ENCODE data around the gene SS18L1.

Gene SS18L1

DNA sequence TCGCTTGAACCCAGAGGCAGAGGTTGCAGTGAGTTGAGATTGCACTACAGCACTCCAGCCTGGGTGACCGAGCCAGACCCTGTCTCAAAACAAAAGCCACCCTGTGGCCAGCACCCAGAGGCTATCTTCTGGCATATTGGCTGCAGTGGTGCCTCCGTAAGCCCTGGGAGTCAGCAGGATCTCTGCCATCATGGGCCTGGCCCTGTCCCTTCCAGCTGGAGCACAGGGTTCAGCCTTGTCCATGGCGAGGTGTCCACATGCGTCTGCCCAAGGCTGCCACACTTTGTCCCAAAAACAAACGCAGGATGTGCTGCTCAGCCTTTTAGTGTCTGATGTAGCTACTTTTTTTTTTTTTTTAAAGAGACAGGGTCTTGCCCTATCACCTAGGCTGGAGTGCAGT, 23.9 kb downstream of the SS18L1 start:
- H3K4me3 ChIP-seq (ENCODE audit: low read depth, low read length) = no peak overlapping the region
- TF ChIP-seq, protein P1, sequence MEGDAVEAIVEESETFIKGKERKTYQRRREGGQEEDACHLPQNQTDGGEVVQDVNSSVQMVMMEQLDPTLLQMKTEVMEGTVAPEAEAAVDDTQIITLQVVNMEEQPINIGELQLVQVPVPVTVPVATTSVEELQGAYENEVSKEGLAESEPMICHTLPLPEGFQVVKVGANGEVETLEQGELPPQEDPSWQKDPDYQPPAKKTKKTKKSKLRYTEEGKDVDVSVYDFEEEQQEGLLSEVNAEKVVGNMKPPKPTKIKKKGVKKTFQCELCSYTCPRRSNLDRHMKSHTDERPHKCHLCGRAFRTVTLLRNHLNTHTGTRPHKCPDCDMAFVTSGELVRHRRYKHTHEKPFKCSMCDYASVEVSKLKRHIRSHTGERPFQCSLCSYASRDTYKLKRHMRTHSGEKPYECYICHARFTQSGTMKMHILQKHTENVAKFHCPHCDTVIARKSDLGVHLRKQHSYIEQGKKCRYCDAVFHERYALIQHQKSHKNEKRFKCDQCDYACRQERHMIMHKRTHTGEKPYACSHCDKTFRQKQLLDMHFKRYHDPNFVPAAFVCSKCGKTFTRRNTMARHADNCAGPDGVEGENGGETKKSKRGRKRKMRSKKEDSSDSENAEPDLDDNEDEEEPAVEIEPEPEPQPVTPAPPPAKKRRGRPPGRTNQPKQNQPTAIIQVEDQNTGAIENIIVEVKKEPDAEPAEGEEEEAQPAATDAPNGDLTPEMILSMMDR (IDR thresholded peaks at IDR 0.05; ENCODE audit: borderline replicate concordance, insufficient read depth, low read depth, low read length) = no peak

DNA sequence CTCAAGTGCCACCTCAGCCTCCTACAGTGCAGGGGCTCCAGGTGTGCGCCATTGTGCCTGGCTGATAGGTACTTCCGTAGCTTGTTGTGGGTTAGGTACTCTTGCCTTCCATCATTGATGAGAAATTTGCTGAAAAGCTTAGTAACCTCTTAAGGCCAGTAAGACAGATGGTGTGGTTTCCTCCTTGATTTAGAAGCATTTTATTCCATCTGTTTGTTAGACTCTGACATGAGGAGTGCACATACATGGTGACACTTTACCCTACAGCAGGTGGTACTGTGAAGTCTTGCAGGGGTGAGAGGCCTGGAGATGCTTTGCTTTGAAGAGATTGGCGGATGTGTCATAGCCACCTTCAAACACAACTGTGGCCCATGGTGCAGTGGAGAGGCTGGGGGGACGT, 24.5 kb downstream of the SS18L1 start:
- TF ChIP-seq, protein P1 (IDR thresholded peaks at IDR 0.05; ENCODE audit: borderline replicate concordance, insufficient read depth, low read depth, low read length) = no peak
- no peak overlapping the region for H3K4me3 ChIP-seq (ENCODE audit: low read depth, low read length)

DNA sequence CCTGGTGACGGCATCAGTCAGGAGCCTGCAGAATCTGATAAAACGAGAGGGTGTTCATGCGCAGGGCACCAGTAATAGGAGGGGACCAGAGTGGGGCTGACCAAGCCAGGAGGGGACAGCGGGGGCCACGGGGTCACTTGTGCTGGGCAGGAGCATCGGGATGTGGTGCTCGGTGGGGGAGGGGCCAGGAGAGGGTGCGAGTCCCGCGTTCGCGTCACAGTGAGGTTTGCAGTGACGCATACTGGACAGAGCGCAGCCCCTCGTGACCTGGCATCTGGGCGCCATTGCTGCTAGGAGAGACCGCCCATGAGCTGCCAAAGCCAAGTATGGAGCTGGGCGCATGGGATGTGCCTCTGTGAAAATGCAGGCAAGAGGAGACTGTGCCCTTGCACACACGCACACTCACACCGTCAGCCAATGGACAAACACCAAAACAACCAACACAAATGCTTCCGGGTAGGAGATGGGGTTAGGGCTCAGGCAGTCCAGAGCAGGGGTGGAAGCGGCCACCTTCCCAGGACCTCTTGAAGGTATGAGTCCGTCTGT, 25.4 kb downstream of the SS18L1 start:
- TF ChIP-seq, protein P1 (IDR thresholded peaks at IDR 0.05; ENCODE audit: borderline replicate concordance, insufficient read depth, low read depth, low read length) = no peak
- H3K4me3 ChIP-seq (ENCODE audit: low read depth, low read length) = no peak overlapping the region

DNA sequence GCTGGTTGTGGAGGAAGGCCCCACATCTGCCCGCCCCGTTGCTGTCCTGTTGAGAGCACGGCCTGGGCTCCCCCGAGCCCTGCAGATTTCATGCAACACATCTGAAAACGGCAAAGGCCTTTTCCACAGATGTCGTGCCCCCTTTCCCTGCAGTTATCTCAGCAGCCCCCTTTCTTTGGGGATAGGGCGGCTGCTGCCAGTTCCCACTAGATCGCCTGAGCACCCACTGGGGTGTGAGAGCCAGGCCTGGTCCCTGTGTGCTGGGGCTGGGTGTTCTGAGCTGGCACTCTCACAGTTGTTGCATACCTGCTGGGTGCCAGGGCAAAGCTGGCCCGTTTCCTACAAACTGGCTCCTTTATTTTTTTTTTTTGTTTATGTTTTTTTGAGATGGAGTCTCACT, 27.0 kb downstream of the SS18L1 start:
- H3K4me3 ChIP-seq (ENCODE audit: low read depth, low read length) = no peak overlapping the region
- TF ChIP-seq, protein P1 (IDR thresholded peaks at IDR 0.05; ENCODE audit: borderline replicate concordance, insufficient read depth, low read depth, low read length) = no peak

DNA sequence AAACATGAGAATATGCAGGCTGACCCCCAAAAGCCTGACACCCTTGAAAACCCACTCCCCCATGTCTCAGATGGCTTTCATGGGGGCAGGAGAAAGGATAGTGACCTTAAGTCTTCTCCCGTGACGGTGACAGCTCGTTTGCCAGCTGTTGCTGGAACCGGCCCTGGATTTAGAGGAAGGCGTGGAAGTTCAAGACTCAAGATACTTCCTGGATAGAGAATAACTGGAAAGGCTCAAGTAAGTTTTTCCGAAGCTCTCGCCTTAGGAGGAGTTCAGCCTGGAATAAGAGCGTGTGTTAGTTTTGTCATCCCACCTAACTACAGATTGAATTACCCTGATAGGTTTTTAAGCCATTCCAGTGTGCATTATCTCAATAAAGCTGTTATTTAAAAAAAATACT, 27.7 kb downstream of the SS18L1 start:
- H3K4me3 ChIP-seq (ENCODE audit: low read depth, low read length) = no peak overlapping the region
- TF ChIP-seq, protein P1 (IDR thresholded peaks at IDR 0.05; ENCODE audit: borderline replicate concordance, insufficient read depth, low read depth, low read length) = no peak

DNA sequence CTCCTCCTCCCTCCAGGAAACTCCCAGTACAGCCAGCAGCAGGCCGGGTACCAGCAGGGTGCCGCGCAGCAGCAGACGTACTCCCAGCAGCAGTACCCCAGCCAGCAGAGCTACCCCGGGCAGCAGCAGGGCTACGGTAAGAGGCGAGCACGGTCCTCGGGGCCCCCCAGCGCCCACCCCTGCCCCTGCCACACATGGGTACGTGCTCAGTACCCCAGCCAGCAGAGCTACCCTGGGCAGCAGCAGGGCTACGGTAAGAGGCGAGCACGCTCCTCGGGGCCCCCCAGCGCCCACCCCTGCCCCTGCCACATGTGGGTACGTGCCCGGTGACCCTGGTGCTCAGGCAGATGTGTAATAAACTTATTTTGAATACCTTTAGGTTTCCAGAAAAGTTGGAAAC, 29.1 kb downstream of the SS18L1 start:
- H3K4me3 ChIP-seq (ENCODE audit: low read depth, low read length) = no peak overlapping the region
- TF ChIP-seq, protein P1 (IDR thresholded peaks at IDR 0.05; ENCODE audit: borderline replicate concordance, insufficient read depth, low read depth, low read length) = no peak

DNA sequence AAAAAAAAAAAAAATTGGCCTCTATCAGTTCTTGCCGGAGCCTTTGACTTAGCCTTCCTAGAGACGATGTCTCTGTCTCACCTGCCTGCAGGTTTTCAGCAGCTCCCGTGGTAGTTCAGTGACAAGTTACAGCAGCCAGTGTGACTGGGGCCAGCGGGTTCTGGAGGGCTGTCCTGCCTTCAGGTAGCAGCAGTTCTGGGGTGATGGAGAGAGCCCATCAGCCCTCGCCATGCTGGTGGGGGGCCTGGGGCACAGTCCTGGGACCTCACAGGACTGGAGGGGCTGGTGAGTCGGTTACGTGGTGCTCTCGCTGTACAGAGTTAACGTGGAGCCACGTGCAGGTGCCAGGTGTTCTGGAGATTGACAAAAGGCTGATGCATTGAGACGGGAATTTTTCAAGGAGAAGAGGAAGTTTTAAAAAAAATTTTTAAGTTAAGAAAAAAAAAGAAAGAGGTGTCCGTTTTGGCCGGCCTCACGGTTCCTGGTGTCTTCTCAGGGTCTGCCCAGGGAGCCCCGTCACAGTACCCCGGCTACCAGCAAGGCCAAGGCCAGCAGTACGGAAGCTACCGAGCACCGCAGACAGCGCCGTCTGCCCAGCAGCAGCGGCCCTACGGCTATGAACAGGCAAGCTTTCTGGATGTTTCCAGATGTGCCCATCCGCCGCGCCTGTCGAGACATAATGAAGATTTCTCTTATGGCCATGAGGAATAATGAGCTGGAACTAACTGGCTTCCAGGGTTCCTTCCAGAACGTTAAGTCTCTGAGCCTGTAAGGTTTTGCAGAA, 30.6 kb downstream of the SS18L1 start:
- TF ChIP-seq, protein P1 (IDR thresholded peaks at IDR 0.05; ENCODE audit: borderline replicate concordance, insufficient read depth, low read depth, low read length) = no peak
- no peak overlapping the region for H3K4me3 ChIP-seq (ENCODE audit: low read depth, low read length)

All from GM12875 (cell line).